Measurements from ENCODE around the gene MARF1.
A peak's percentile ranks its signal among the peaks of the same experiment; 100 is the strongest.
"Not testable (repeated sequence)": the region's sequence is repeated elsewhere in the genome, so short reads cannot be mapped to it uniquely, and the experiment has no call there.

Gene MARF1

DNA sequence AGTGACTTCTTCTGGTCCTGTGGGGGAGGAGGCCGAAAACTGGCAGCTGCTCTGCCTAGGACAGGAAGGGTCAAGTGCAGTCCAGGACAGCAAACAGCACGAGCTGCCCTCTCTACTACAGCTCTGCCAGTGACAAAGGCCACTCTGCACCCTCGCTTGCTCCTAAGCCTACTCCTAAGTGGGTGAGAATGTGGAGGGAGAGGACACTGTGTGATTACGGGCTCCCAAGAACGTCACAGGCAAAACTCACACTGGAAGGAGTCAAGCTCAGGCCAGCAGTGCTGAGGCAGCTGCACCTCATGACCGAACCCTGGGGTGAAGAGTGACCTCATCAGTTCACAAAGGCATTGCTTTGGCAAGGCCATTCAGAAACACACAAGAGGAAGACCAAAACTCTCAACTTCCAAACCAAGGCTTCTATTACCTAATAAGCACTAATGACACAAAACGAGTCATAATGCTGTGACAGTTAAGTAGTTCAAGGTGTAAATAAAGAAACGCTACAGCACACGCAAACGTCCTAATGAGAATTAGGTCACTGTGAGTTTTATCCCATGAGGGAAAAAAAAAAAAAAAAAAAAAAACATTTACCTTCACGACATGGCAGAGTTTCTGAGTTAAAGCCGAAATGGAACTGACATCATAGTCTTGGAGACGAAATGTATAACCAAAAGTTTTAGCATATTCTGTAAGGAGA lies 35.1 kb downstream of the MARF1 start:
- TF ChIP-seq GATA1 (IDR thresholded peaks at IDR 0.05; ENCODE audit: low read depth, low read length) (no peak), POLR2A (IDR thresholded peaks at IDR 0.05; ENCODE audit: low read length) (no peak)
- DNase-seq = no peak

DNA sequence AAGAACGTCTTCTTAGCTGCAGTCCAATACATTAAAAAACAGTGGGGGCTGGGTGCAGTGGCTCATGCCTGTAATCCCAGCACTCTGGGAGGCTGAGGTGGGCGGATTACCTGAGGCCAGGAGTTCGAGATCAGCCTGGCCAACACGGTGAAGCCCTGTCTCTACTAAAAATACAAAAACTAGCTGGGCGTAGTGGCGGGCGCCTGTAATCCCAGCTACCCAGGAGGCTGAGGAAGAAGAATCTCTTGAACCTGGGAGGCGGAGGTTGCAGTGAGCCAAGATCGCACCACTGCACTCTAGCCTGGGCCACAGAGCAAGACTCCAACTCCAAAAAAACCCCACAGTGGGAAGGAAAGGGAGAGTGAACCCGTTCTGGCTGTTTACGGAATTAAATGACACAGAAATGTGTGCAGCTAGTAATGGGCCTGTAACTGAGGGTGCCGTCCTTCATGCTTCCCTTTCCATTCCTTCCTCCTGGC lies 35.7 kb downstream of the MARF1 start:
- not testable (repeated sequence) for DNase-seq

GRCh38 chr16:15606518-15607220 lies 36.3 kb downstream of the MARF1 start:
- TF ChIP-seq POLR2A (IDR thresholded peaks at IDR 0.05; ENCODE audit: low read length) (no peak), GATA1 (IDR thresholded peaks at IDR 0.05; ENCODE audit: low read depth, low read length) (no peak)
- DNase-seq = no peak

- no peak for DNase-seq
- TF ChIP-seq GATA1 (IDR thresholded peaks at IDR 0.05; ENCODE audit: low read depth, low read length) (no peak), POLR2A (IDR thresholded peaks at IDR 0.05; ENCODE audit: low read length) (no peak)
Observed at GRCh38 chr16:15605839-15606517, 37.0 kb downstream of the MARF1 start.

- peak; percentile 55 to 76 for DNase-seq
- TF ChIP-seq GATA1 (IDR thresholded peaks at IDR 0.05; ENCODE audit: low read depth, low read length) = no peak
- peak; percentile 48 for TF ChIP-seq POLR2A (IDR thresholded peaks at IDR 0.05; ENCODE audit: low read length)
Observed at GRCh38 chr16:15604460-15605440, 38.2 kb downstream of the MARF1 start.

DNA sequence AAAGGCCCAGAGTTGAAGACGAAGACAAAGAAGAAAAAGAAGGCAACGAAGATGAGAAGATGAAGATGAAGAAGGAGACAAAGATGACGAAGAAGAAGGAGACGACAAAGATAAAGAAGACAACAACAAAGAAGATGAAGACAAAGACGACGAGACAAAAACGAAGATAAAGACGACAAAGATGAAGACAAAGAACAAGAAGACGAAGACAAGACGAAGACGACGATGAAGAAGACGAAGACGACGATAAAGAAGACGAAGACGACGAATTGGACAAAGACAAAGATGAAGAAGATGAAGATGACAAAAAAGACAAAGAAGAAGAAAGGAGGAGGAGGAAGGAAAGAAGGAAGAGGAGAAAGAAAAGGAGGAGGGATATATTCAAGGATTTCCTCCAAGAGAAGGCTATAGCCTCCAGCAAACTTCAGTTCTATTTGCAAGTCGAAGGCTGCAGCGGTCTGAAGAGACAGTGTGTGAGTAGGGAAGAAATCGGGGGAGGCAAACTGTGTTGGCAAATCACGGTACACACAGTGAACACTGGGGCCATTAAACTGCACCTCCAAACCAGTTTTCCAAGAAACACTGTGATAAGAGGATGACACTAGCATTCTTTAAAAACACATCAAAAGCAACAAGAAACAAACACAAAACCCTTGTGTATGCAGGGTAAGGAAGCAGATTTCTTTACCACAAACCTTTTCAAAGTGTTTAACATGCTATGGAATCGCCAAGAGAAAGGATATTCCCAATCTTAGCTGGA lies 40.5 kb downstream of the MARF1 start:
- TF ChIP-seq GATA1 (IDR thresholded peaks at IDR 0.05; ENCODE audit: low read depth, low read length) (no peak), POLR2A (IDR thresholded peaks at IDR 0.05; ENCODE audit: low read length) (no peak)
- no peak for DNase-seq

- TF ChIP-seq POLR2A (IDR thresholded peaks at IDR 0.05; ENCODE audit: low read length) (no peak), GATA1 (IDR thresholded peaks at IDR 0.05; ENCODE audit: low read depth, low read length) (no peak)
- DNase-seq = no peak
Observed at GRCh38 chr16:15601212-15601879, 41.6 kb downstream of the MARF1 start.

- TF ChIP-seq GATA1 (IDR thresholded peaks at IDR 0.05; ENCODE audit: low read depth, low read length) (no peak), POLR2A (IDR thresholded peaks at IDR 0.05; ENCODE audit: low read length) (no peak)
- no peak for DNase-seq
Observed at GRCh38 chr16:15599303-15600070, 43.5 kb downstream of the MARF1 start.

GRCh38 chr16:15598648-15599190 lies 44.2 kb downstream of the MARF1 start:
- DNase-seq = no peak
- no peak for TF ChIP-seq GATA1 (IDR thresholded peaks at IDR 0.05; ENCODE audit: low read depth, low read length)
- TF ChIP-seq POLR2A (IDR thresholded peaks at IDR 0.05; ENCODE audit: low read length) = no peak

DNA sequence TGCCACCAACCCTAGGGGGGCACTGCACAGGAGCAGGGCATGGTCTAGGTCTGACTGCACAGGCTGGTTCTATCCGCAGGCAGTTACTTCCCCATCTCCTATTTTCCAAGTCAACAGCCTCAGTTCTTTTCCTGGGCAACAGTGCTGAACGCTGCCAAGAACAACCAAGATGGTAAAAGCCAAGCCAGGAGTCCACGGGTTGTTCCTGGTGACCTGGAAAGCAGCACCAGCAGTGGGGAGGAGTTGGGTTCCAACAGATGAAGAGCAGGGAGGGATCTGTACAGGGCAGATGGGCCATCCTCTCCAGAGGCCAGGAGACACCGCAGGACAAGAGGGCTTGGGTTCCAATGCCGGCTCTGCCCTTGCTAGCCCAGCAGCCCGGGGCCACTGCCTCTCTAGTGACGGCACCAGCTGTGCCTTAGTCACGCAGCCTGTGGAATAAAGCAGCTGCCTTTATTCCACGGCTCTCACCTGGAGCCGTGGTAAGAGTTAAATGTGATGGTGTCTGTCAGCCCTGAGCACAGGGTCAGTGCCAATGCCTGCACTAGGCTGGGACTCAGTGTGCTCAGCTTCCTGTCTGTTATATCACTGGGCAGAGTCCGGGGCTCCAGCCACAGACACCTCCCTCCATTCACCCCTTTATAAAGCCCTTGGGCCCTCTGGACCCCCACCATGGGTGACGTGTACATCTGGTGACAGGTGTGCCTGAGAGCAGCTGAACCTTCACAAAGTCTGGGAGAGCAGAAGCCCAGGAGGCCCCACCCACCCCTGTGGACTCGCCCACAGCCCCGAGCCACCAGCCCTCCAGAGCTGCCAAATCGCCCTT lies 44.9 kb downstream of the MARF1 start:
- TF ChIP-seq POLR2A (IDR thresholded peaks at IDR 0.05; ENCODE audit: low read length) = no peak
- no peak for TF ChIP-seq GATA1 (IDR thresholded peaks at IDR 0.05; ENCODE audit: low read depth, low read length)

GRCh38 chr16:15597135-15597534 lies 45.8 kb downstream of the MARF1 start:
- no peak for DNase-seq
- TF ChIP-seq GATA1 (IDR thresholded peaks at IDR 0.05; ENCODE audit: low read depth, low read length) = no peak
- no peak for TF ChIP-seq POLR2A (IDR thresholded peaks at IDR 0.05; ENCODE audit: low read length)

More for the DNA sequence above, 44.9 kb downstream of the MARF1 start:
- no peak for DNase-seq
